GM12878 (cell line): ENCODE measurements around the gene TAS1R2. TPM values are rescaled to one million over a fixed set of nuclear protein-coding genes. Genes with fewer than 3 reads are reported as not detected.

Experiments used
- ATAC-seq: fragments of 200-7000 bp; cut with Tn5 transposase; 3 replicates; pipeline ENCODE4 v1.9.1; 2020; ENCODE audit warnings: mild to moderate bottlenecking, moderate library complexity
- BruUV-seq: library from RNA; stranded (reverse); fragments of 400-500 nt; replicated peaks from 2 replicates; lab custom pipeline; 2021; lab: Mats Ljungman, UMichigan
- CTCF ChIA-PET: fragments of 300-600 bp; sonication (Branson Sonifier 250); formaldehyde crosslinking; extraction: SDS; loops from one replicate; lab custom pipeline; 2021; ENCODE audit warnings: inconsistent platforms; lab: Yijun Ruan, JAX
- POLR2A ChIA-PET: fragments of 350-600 bp; formaldehyde crosslinking; extraction: SDS; loops from one replicate; lab custom pipeline; 2021; ENCODE audit warnings: inconsistent platforms; lab: Charles Lee
- RAD21 ChIA-PET: fragments of 300-600 bp; sonication (Branson Sonifier 250); formaldehyde crosslinking; loops from one replicate; lab custom pipeline; 2023; ENCODE audit warnings: antibody characterized with exemption; ENCODE audit not compliant: unreplicated experiment; lab: Charles Lee
- SMC1A ChIA-PET: fragments of 300-600 bp; sonication (Branson Sonifier 250); formaldehyde crosslinking; loops from one replicate; lab custom pipeline; 2023; ENCODE audit not compliant: unreplicated experiment, uncharacterized antibody; lab: Charles Lee
- DNase-seq: peaks from one replicate; pipeline ENCODE4 v3.0.0-alpha.2; 2011; ENCODE audit warnings: low read depth, low spot score
- FAIRE-seq: peaks from 3 replicates; lab custom pipeline; 2011; peaks lifted over from hg19 to GRCh38; lab: Jason Lieb, UNC
- H2AFZ ChIP-seq: 2 replicates; pipeline ENCODE4 v1.6.0; 2011; ENCODE audit warnings: low read depth, low read length, control low read depth; ENCODE audit not compliant: control insufficient read depth
- H3K27ac ChIP-seq: 2 replicates; pipeline ENCODE4 v1.5.1; 2011; ENCODE audit warnings: control low read depth; ENCODE audit not compliant: control insufficient read depth, insufficient read depth
- H3K27me3 ChIP-seq, 2 experiments: replicated peaks in 1 of 2; 2 replicates each; pipeline versions ENCODE4 v1.6.0 to v1.6.1; 2011; ENCODE audit warnings: low read length in 1 of 2; ENCODE audit not compliant: control insufficient read depth in 2 of 2, insufficient read depth in 2 of 2
- H3K36me3 ChIP-seq, 2 experiments: 2 replicates each; pipeline ENCODE4 v1.5.1; 2011; ENCODE audit warnings: low read length in 1 of 2; ENCODE audit not compliant: control insufficient read depth in 2 of 2, insufficient read depth in 2 of 2
- H3K4me1 ChIP-seq: 2 replicates; pipeline ENCODE4 v1.6.1; 2011; ENCODE audit warnings: mild to moderate bottlenecking, low read length, moderate library complexity, mixed read lengths; ENCODE audit not compliant: control insufficient read depth, insufficient read depth
- H3K4me2 ChIP-seq: 2 replicates; pipeline ENCODE4 v1.6.0; 2011; ENCODE audit warnings: control low read depth; ENCODE audit not compliant: control insufficient read depth, insufficient read depth
- H3K4me3 ChIP-seq: fragments of 200-600 bp; sonication (generic); 2 replicates; pipeline ENCODE4 v1.5.1; 2016
- H3K79me2 ChIP-seq: 2 replicates; pipeline ENCODE4 v1.6.0; 2011; ENCODE audit warnings: low read length; ENCODE audit not compliant: control insufficient read depth, insufficient read depth
- H3K9ac ChIP-seq: 2 replicates; pipeline ENCODE4 v1.8.0; 2011; ENCODE audit warnings: low read length, control low read depth, mixed read lengths; ENCODE audit not compliant: control insufficient read depth, insufficient read depth
- H3K9me3 ChIP-seq: replicated peaks from 3 replicates; pipeline ENCODE4 v1.5.1; 2011; ENCODE audit warnings: mild to moderate bottlenecking, low read length; ENCODE audit not compliant: control insufficient read depth, insufficient read depth
- H4K20me1 ChIP-seq: 2 replicates; pipeline ENCODE4 v1.6.0; 2011; ENCODE audit not compliant: control insufficient read depth, insufficient read depth
- CBX5 ChIP-seq: sonication (generic); IDR thresholded peaks from 2 replicates; pipeline ENCODE4 v1.6.1; 2016; ENCODE audit warnings: low read depth, moderate library complexity, mild to moderate bottlenecking, inconsistent platforms
- CHD1 ChIP-seq: IDR thresholded peaks from 2 replicates; pipeline ENCODE4 v1.6.1; 2012; ENCODE audit warnings: low read depth, low read length, improper control_type of control experiment
- KDM1A ChIP-seq: fragments of 200-600 bp; sonication (generic); IDR thresholded peaks from 2 replicates; pipeline ENCODE4 v1.6.1; 2016; ENCODE audit warnings: borderline replicate concordance
- MEF2B ChIP-seq: fragments of 450-650 bp; IDR thresholded peaks from 2 replicates; pipeline ENCODE4 v1.6.1; 2018; ENCODE audit warnings: mild to moderate bottlenecking, moderate library complexity; ENCODE audit not compliant: partially characterized antibody, poor library complexity, severe bottlenecking
- NR2F1 ChIP-seq: fragments of 450-650 bp; conservative IDR thresholded peaks from 2 replicates; pipeline ENCODE4 v1.6.1; 2017; ENCODE audit warnings: mild to moderate bottlenecking
- WGBS: methylation state at CpG from one replicate; pipeline ENCODE4 v1.1.6; 2016; ENCODE audit warnings: low lambda C conversion rate; ENCODE audit not compliant: insufficient replicate concordance, insufficient coverage; ENCODE audit errors: missing lambda C conversion rate; 5-methylcytosine and 5-hydroxymethylcytosine counted together
- in situ Hi-C: fragments of 300-500 bp; cut with MboI; formaldehyde crosslinking; loops from 9 replicates; pipeline ENCODE4 v1.14.3; 2018; ENCODE audit warnings: mixed read lengths
- intact Hi-C: fragments of 100-400 bp; cut with micrococcal nuclease; formaldehyde crosslinking; loops from one replicate; pipeline ENCODE4 v1.14.2; 2022; ENCODE audit not compliant: unreplicated experiment
- polyA plus RNA-seq, 11 experiments: library from polyadenylated mRNA; depleted of rRNA in 4 of 11; unstranded in 6 of 11; stranded (reverse) in 5 of 11; fragments of >200 nt; fragmentation: Nextera tagmentation in 4 of 11; fragmentation: Illumina TruSeq in 1 of 11; extraction: Ambion mirVana in 4 of 11; extraction: Trizol in 1 of 11; gene quantifications; 1 replicate in 1 of 11; 2 replicates in 10 of 11; pipeline versions ENCODE4 v1.2.1 to v1.2.3, GENCODE V29; 2011 to 2016; ENCODE audit warnings: inconsistent platforms in 2 of 11, missing spikeins in 2 of 11, low read depth in 1 of 11
- total RNA-seq, 4 experiments: library from RNA; depleted of rRNA in 3 of 4; stranded (reverse); fragments of >200 nt in 3 of 4; fragmentation: Illumina TruSeq in 1 of 4; extraction: Trizol in 1 of 4; gene quantifications; 2 replicates each; pipeline versions ENCODE4 v1.2.1 to v1.2.3, GENCODE V29; 2013 to 2021
- TF ChIP-seq, protein P1 (sequence below), 3 experiments: IDR thresholded peaks in 2 of 3; conservative IDR thresholded peaks in 1 of 3; 2 replicates each; pipeline ENCODE4 v1.5.1; 2011; ENCODE audit warnings: low read depth in 3 of 3, low read length in 3 of 3, mild to moderate bottlenecking in 3 of 3, control low read depth in 2 of 3, moderate library complexity in 2 of 3, inconsistent platforms in 1 of 3, mixed read lengths in 1 of 3; ENCODE audit not compliant: control insufficient read depth in 2 of 3, insufficient read depth in 1 of 3; ENCODE audit errors: extremely low read depth in 1 of 3
- TF ChIP-seq, protein P2 (sequence below): IDR thresholded peaks from 2 replicates; pipeline ENCODE4 v1.6.1; 2011; ENCODE audit warnings: borderline replicate concordance, low read depth, mild to moderate bottlenecking, moderate library complexity, low read length; ENCODE audit not compliant: insufficient read depth, poor library complexity, severe bottlenecking
- TF ChIP-seq, protein P3 (sequence below): IDR thresholded peaks from 2 replicates; pipeline ENCODE4 v1.6.1; 2012; ENCODE audit warnings: low read length, inconsistent platforms

Gene TAS1R2
- total and polyA plus RNA-seq, 10 of the 15 experiments (the other 5 are each of a cell fraction or from before 2014, with no cell fraction given), result not detected

DNA sequence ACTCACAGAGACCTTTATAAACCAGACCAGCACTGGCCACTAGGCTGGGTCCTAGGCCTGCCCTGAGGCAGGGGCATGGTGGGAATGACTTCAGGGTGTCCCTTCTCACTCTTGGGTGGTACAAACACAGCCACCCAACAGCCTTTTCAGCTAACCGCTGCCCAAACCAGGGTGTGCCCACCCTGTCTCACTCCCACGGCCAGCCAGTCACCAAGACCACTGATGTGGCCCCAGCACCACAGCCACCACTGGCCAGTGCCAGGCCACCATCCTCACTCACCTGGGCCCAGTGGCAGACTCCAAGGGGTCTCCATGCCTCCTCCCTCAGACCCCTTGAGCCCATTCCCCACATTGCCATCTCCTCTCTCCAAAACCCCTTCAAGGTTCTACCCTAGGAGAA is 27.8 kb downstream of the TAS1R2 start:
- in situ Hi-C loops, result no loop called here
- Histone ChIP-seq H3K79me2 (no peaks in the 10 kb centered on the region), H3K4me3 (no peak overlapping the region), H3K4me1 (no peaks in the 10 kb centered on the region), H3K36me3 (no peaks in the 10 kb centered on the region), H3K27me3 (no peaks in the 10 kb centered on the region), H3K27ac (no peak overlapping the region), H3K9ac (no peak overlapping the region), H2AFZ (no peak overlapping the region), H3K9me3 (no peaks in the 10 kb centered on the region; the same call in 2 of the 3 replicates), H3K4me2 (no peak overlapping the region), H4K20me1 (no peaks in the 10 kb centered on the region)
- DNase-seq (no peak), FAIRE-seq (no peak), ATAC-seq (no peak)
- POLR2A ChIA-PET, result no interaction called here
- RAD21 ChIA-PET, result no interaction called here
- CTCF ChIA-PET, result no interaction called here
- intact Hi-C loops, result no loop called here
- no peak for TF ChIP-seq CBX5
- TF ChIP-seq, protein P1, sequence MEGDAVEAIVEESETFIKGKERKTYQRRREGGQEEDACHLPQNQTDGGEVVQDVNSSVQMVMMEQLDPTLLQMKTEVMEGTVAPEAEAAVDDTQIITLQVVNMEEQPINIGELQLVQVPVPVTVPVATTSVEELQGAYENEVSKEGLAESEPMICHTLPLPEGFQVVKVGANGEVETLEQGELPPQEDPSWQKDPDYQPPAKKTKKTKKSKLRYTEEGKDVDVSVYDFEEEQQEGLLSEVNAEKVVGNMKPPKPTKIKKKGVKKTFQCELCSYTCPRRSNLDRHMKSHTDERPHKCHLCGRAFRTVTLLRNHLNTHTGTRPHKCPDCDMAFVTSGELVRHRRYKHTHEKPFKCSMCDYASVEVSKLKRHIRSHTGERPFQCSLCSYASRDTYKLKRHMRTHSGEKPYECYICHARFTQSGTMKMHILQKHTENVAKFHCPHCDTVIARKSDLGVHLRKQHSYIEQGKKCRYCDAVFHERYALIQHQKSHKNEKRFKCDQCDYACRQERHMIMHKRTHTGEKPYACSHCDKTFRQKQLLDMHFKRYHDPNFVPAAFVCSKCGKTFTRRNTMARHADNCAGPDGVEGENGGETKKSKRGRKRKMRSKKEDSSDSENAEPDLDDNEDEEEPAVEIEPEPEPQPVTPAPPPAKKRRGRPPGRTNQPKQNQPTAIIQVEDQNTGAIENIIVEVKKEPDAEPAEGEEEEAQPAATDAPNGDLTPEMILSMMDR (IDR thresholded peaks at IDR 0.05 in 2 of 3, conservative IDR thresholded peaks at IDR 0.05 in 1 of 3; ENCODE audit: control insufficient read depth in 2 of 3, extremely low read depth in 1 of 3, insufficient read depth in 1 of 3, low read depth in 3 of 3, low read length in 3 of 3), result no peak
- TF ChIP-seq, protein P2, sequence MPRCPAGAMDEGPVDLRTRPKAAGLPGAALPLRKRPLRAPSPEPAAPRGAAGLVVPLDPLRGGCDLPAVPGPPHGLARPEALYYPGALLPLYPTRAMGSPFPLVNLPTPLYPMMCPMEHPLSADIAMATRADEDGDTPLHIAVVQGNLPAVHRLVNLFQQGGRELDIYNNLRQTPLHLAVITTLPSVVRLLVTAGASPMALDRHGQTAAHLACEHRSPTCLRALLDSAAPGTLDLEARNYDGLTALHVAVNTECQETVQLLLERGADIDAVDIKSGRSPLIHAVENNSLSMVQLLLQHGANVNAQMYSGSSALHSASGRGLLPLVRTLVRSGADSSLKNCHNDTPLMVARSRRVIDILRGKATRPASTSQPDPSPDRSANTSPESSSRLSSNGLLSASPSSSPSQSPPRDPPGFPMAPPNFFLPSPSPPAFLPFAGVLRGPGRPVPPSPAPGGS, result no peak
- TF ChIP-seq, protein P3, sequence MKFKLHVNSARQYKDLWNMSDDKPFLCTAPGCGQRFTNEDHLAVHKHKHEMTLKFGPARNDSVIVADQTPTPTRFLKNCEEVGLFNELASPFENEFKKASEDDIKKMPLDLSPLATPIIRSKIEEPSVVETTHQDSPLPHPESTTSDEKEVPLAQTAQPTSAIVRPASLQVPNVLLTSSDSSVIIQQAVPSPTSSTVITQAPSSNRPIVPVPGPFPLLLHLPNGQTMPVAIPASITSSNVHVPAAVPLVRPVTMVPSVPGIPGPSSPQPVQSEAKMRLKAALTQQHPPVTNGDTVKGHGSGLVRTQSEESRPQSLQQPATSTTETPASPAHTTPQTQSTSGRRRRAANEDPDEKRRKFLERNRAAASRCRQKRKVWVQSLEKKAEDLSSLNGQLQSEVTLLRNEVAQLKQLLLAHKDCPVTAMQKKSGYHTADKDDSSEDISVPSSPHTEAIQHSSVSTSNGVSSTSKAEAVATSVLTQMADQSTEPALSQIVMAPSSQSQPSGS, result no peak
- TF ChIP-seq CHD1, result no peak
- no peak for TF ChIP-seq NR2F1
- TF ChIP-seq KDM1A, result no peak
- TF ChIP-seq MEF2B, result no peak
- WGBS, result 25% methylated on average over 2 of the region's 2 CpGs
- BruUV-seq, result no TSS peak
- SMC1A ChIA-PET, result no interaction called here
